Sigmoid colon (tissue), 7 donors: Measurements from ENCODE around the gene WBP2. TPM values are rescaled to one million over a fixed set of nuclear protein-coding genes. Genes with fewer than 3 reads are reported as not detected.
A peak's percentile ranks its signal among the peaks of the same experiment; 100 is the strongest.
"Not testable (repeated sequence)": the region's sequence is repeated elsewhere in the genome, so short reads cannot be mapped to it uniquely, and the experiment has no call there.

ENCODE experiments used
- DNase-seq: peaks from one replicate; pipeline ENCODE4 v3.0.0-alpha.2; 2019
- H3K27ac ChIP-seq, 4 donors: fragments of 200-600 bp; sonication (generic); one replicate each; pipeline ENCODE4 v1.5.1; 2016 to 2019; ENCODE audit warnings: mild to moderate bottlenecking in 1 of 4
- H3K27me3 ChIP-seq, 3 donors: fragments of 200-600 bp; sonication (generic); one replicate each; pipeline ENCODE4 v1.5.1; 2019; ENCODE audit warnings: mild to moderate bottlenecking in 1 of 3
- H3K36me3 ChIP-seq, 4 donors: fragments of 200-600 bp; sonication (generic); one replicate each; pipeline ENCODE4 v1.5.1; 2016 to 2019
- H3K4me1 ChIP-seq, 4 donors: fragments of 200-600 bp; sonication (generic); one replicate each; pipeline ENCODE4 v1.5.1; 2017 to 2019
- H3K4me3 ChIP-seq, 4 donors: fragments of 200-600 bp; sonication (generic); one replicate each; pipeline ENCODE4 v1.5.1; 2017 to 2019; ENCODE audit warnings: mild to moderate bottlenecking in 2 of 4, moderate library complexity in 1 of 4
- H3K9me3 ChIP-seq, 4 donors: fragments of 200-600 bp in 3 of 4; sonication (generic) in 3 of 4; one replicate each; pipeline versions ENCODE4 v1.5.1 to v1.6.1; 2013 to 2019
- CTCF ChIP-seq, 4 experiments: fragments of 450-650 bp in 3 of 4; fragments of 200-600 bp in 1 of 4; IDR thresholded peaks; one replicate each; pipeline ENCODE4 v1.5.1; 2016 to 2019; ENCODE audit warnings: antibody characterized with exemption in 4 of 4, mild to moderate bottlenecking in 3 of 4, moderate library complexity in 2 of 4
- EP300 ChIP-seq, 4 donors: sonication (generic); formaldehyde crosslinking; IDR thresholded peaks; one replicate each; pipeline ENCODE4 v1.6.1; 2017; ENCODE audit warnings: antibody characterized with exemption in 4 of 4
- POLR2A ChIP-seq, 2 donors: fragments of 450-650 bp; IDR thresholded peaks; one replicate each; pipeline ENCODE4 v1.6.1; 2016; ENCODE audit warnings: antibody characterized with exemption in 2 of 2, mild to moderate bottlenecking in 2 of 2, moderate library complexity in 2 of 2
- POLR2AphosphoS5 ChIP-seq, 4 donors: sonication (generic); formaldehyde crosslinking; IDR thresholded peaks; one replicate each; pipeline ENCODE4 v1.6.1; 2017; ENCODE audit warnings: antibody characterized with exemption in 4 of 4
- WGBS, 2 donors: extraction: QIAGEN DNeasy Blood & Tissue Kit; methylation state at CpG; one replicate each; pipeline ENCODE4 v1.1.7; 2013; 5-methylcytosine and 5-hydroxymethylcytosine counted together
- intact Hi-C: fragments of 100-400 bp; cut with DNase I; formaldehyde crosslinking; loops from one replicate; pipeline ENCODE4 v1.15.1; 2023
- polyA plus RNA-seq, 3 donors: library from polyadenylated mRNA; stranded (reverse); fragments of 200-250 nt; gene quantifications; one replicate each; pipeline ENCODE4 v1.2.3, GENCODE V29; 2013
- total RNA-seq, 4 donors: library from RNA; depleted of rRNA; stranded (reverse); fragments of >200 nt; gene quantifications; one replicate each; pipeline ENCODE4 v1.1.0, GENCODE V29; 2016
- donor health status: healthy with polysubstance abuse.
- donor health status: Bipolar disorder and iron deficiency.
- donor health status: healthy.

Gene WBP2
- total and polyA plus RNA-seq, 7 donors, result 44.2 to 110 (median 73.1) TPM

GRCh38 chr17:75856062-75856756 lies 1.1 kb upstream of the WBP2 start:
- Histone ChIP-seq H3K27ac (peak overlapping the region; percentile 96 to 100 (median 98)), H3K27me3 (no peaks in the 10 kb centered on the region), H3K9me3 (no peaks in the 10 kb centered on the region), H3K4me3 (peak overlapping the region; percentile 68 to 97 (median 89)), H3K4me1 (peaks cover 0 to 43% (median 34%) of the 10 kb centered on the region in 4 donors), H3K36me3 (peaks cover 0 to 14% (median 2%) of the 10 kb centered on the region in 4 donors)
- intact Hi-C loops, result no loop called here
- 2% methylated on average over 24 of the region's 24 CpGs for WGBS, 2 donors
- TF ChIP-seq POLR2AphosphoS5 (IDR thresholded peaks at IDR 0.05) (peak in 1 of 4 donors; percentile 8), CTCF (IDR thresholded peaks at IDR 0.05) (no peak)
- DNase-seq, result no peak

GRCh38 chr17:75854881-75855309 lies 240 bp downstream of the WBP2 start:
- H3K9me3 ChIP-seq, result no peaks in the 10 kb centered on the region
- H3K27ac ChIP-seq, result peak overlapping the region; percentile 96 to 100 (median 98)
- peaks cover 0 to 52% (median 42%) of the 10 kb centered on the region in 4 donors for H3K4me1 ChIP-seq
- no peak for DNase-seq
- 1% methylated on average over 19 of the region's 19 CpGs for WGBS, 2 donors
- no peak for TF ChIP-seq EP300 (IDR thresholded peaks at IDR 0.05)
- TF ChIP-seq POLR2AphosphoS5 (IDR thresholded peaks at IDR 0.05), result peak in 1 of 4 donors; percentile 97
- TF ChIP-seq POLR2A (IDR thresholded peaks at IDR 0.05), result peak in 1 of 2 donors; percentile 77
- peaks cover 10 to 27% (median 14%) of the 10 kb centered on the region in 4 donors for H3K36me3 ChIP-seq
- no peaks in the 10 kb centered on the region for H3K27me3 ChIP-seq
- intact Hi-C loops, result loop anchor here (1.0 to 2.0 kb wide), 3 partner anchors 22 to 70 kb away; partner anchors contain the start of genes TRIM65 and UNK
- peak overlapping the region; percentile 79 to 97 (median 89) for H3K4me3 ChIP-seq

GRCh38 chr17:75854101-75854748 lies 910 bp downstream of the WBP2 start:
- Histone ChIP-seq H3K4me1 (peaks cover 0 to 59% (median 47%) of the 10 kb centered on the region in 4 donors), H3K27me3 (no peaks in the 10 kb centered on the region), H3K9me3 (no peaks in the 10 kb centered on the region), H3K27ac (peak overlapping the region; percentile 96 to 100 (median 98)), H3K36me3 (peaks cover 16 to 34% (median 21%) of the 10 kb centered on the region in 4 donors), H3K4me3 (peak overlapping the region; percentile 79 to 97 (median 89))
- no peak for TF ChIP-seq POLR2A (IDR thresholded peaks at IDR 0.05)
- TF ChIP-seq POLR2AphosphoS5 (IDR thresholded peaks at IDR 0.05), result peak; percentile 42 to 74 (median 57)
- TF ChIP-seq EP300 (IDR thresholded peaks at IDR 0.05), result peak in 2 of 4 donors; percentile 32 to 51
- intact Hi-C loops, result loop anchor here (2.0 kb wide), 1 partner anchor 69 kb away; the partner anchor contains the start of gene UNK
- 29 to 41% methylated on average over 7 of the region's 7 CpGs for WGBS, 2 donors
- DNase-seq, result peak; percentile 81

GRCh38 chr17:75853433-75853832 lies 1.7 kb downstream of the WBP2 start:
- H3K36me3 ChIP-seq, result peaks cover 24 to 42% (median 28%) of the 10 kb centered on the region in 4 donors
- intact Hi-C loops, result no loop called here
- WGBS, 2 donors, result 85 to 87% methylated on average over 7 of the region's 7 CpGs
- H3K27ac ChIP-seq, result peak overlapping the region; percentile 96 to 100 (median 98)
- H3K4me3 ChIP-seq, result peak overlapping the region in 1 of 4 donors; percentile 94
- DNase-seq, result peak; percentile 70
- no peaks in the 10 kb centered on the region for H3K9me3 ChIP-seq
- peaks cover 0 to 67% (median 55%) of the 10 kb centered on the region in 4 donors for H3K4me1 ChIP-seq
- peak in 1 of 4 donors; percentile 17 for TF ChIP-seq POLR2AphosphoS5 (IDR thresholded peaks at IDR 0.05)
- no peak for TF ChIP-seq EP300 (IDR thresholded peaks at IDR 0.05)
- TF ChIP-seq POLR2A (IDR thresholded peaks at IDR 0.05), result no peak
- no peak for TF ChIP-seq CTCF (IDR thresholded peaks at IDR 0.05)
- H3K27me3 ChIP-seq, result no peaks in the 10 kb centered on the region

- H3K27me3 ChIP-seq, intact Hi-C loops, H3K9me3 ChIP-seq, H3K4me3 ChIP-seq: not testable (repeated sequence)
- Histone ChIP-seq H3K4me1 (peaks cover 0 to 75% (median 60%) of the 10 kb centered on the region in 4 donors), H3K27ac (peak overlapping the region in 3 of 4 donors; percentile 98 to 100 (median 99)), H3K36me3 (peaks cover 41 to 60% (median 46%) of the 10 kb centered on the region in 4 donors)
- DNase-seq, result peak; percentile 62
- 93 to 94% methylated on average over 15 of the region's 15 CpGs for WGBS, 2 donors
These were observed 3.5 kb downstream of the WBP2 start for GRCh38 chr17:75851693-75851991.
